ENCODE results near the gene STS. TPM values are rescaled to one million over a fixed set of nuclear protein-coding genes. Genes with fewer than 3 reads are reported as not detected.

STS gene, protein sequence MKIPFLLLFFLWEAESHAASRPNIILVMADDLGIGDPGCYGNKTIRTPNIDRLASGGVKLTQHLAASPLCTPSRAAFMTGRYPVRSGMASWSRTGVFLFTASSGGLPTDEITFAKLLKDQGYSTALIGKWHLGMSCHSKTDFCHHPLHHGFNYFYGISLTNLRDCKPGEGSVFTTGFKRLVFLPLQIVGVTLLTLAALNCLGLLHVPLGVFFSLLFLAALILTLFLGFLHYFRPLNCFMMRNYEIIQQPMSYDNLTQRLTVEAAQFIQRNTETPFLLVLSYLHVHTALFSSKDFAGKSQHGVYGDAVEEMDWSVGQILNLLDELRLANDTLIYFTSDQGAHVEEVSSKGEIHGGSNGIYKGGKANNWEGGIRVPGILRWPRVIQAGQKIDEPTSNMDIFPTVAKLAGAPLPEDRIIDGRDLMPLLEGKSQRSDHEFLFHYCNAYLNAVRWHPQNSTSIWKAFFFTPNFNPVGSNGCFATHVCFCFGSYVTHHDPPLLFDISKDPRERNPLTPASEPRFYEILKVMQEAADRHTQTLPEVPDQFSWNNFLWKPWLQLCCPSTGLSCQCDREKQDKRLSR
- total RNA-seq: 1 to 10 TPM; 1.8 to 7.9 (median 5.3) TPM

DNA sequence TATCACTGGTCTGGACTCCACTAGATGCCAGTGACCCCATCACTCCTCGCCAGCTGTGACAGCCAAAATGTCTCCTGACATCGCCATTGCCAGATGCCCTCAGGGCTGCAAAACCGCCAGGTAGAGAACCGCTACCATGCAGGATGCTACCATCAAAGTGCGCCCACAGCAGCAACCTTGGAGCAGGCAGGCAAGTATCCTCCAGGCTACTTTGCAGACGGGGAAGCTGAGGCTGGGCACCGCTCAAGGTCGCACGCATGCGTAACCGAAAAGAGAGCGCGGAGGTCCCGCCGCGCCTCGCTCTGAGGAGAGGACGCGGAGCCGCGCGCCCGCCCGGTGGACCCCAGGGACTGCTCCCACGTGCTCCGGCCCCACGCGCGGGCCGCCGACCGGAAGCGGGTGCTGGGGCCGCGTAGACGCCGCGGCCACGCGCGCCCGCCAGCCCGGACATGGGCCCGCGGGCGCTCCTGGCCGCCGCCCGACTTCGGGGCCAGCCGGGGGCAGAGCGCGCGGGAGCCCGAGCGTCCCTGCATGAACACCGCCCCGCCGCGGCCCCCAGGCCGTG is at the start of gene STS:
Gene STS (plus strand): TSS at position 300 of the 565 bp plus-strand sequence. CDS start 105,488 bp downstream, outside the sequence.
- DNase-seq: peak; percentile 52
- 1% methylated on average over 29 of the region's 61 CpGs; no CpG with 5 or more reads in 1 of the 2 donors for WGBS, 2 donors (ENCODE audit: low coverage in 1 of 2)
- peak within 1 kb of the TSS; percentile 90 to 95 (median 94) for H3K27ac ChIP-seq
- TF ChIP-seq POLR2A (IDR thresholded peaks at IDR 0.05) (no peak), POLR2AphosphoS5 (IDR thresholded peaks at IDR 0.05) (no peak), EP300 (IDR thresholded peaks at IDR 0.05; ENCODE audit: low read depth) (no peak)
- TF ChIP-seq, protein P1, sequence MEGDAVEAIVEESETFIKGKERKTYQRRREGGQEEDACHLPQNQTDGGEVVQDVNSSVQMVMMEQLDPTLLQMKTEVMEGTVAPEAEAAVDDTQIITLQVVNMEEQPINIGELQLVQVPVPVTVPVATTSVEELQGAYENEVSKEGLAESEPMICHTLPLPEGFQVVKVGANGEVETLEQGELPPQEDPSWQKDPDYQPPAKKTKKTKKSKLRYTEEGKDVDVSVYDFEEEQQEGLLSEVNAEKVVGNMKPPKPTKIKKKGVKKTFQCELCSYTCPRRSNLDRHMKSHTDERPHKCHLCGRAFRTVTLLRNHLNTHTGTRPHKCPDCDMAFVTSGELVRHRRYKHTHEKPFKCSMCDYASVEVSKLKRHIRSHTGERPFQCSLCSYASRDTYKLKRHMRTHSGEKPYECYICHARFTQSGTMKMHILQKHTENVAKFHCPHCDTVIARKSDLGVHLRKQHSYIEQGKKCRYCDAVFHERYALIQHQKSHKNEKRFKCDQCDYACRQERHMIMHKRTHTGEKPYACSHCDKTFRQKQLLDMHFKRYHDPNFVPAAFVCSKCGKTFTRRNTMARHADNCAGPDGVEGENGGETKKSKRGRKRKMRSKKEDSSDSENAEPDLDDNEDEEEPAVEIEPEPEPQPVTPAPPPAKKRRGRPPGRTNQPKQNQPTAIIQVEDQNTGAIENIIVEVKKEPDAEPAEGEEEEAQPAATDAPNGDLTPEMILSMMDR (IDR thresholded peaks at IDR 0.05): no peak
- H3K27me3 ChIP-seq: no peaks in the 10 kb centered on the region
- H3K4me1 ChIP-seq: peaks cover 0 to 11% (median 5%) of the 10 kb centered on the region in 4 donors
- H3K36me3 ChIP-seq: no peaks in the 10 kb centered on the region
- intact Hi-C loops (cut with DNase I; ENCODE audit: low total_unique reads) (no loop called here), in situ Hi-C loops (cut with MboI; ENCODE audit: low pct_ligation_motif_present in 1 of 4, low pct_unique_long_range_greater_than_20kb in 1 of 4, low sequenced_read_pairs in 3 of 4) (no loop called here)
- H3K9me3 ChIP-seq: no peaks in the 10 kb centered on the region
- peak within 1 kb of the TSS; percentile 76 to 90 (median 79) for H3K4me3 ChIP-seq

DNA sequence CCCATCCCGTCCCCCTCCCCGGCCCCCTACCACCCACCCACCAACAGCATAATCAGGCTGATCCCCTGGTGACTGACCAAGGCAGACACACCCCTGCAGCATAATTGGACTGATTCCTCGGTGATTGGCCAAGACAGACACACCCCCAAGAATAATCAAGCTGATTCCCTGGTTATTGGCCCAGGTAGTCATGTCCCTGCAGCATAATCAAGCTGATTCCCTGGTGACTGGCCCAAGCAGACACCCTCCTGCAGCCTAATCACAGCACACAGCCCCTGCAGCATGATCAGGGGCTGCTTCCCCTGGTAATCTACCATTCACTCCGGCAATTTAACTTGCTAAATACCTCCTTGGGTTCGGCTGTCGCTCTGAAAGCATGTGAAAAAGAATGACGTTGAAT is 47.5 kb upstream of the STS start:
- no peak for DNase-seq
- H3K27me3 ChIP-seq: no peaks in the 10 kb centered on the region
- H3K4me3 ChIP-seq: no peak overlapping the region
- 92 to 96% methylated on average over 4 to 7 of the region's 7 CpGs for WGBS, 2 donors (ENCODE audit: low coverage in 1 of 2)
- intact Hi-C loops (cut with DNase I; ENCODE audit: low total_unique reads): no loop called here
- in situ Hi-C loops (cut with MboI; ENCODE audit: low pct_ligation_motif_present in 1 of 4, low pct_unique_long_range_greater_than_20kb in 1 of 4, low sequenced_read_pairs in 3 of 4): no loop called here
- H3K4me1 ChIP-seq: no peaks in the 10 kb centered on the region
- TF ChIP-seq EP300 (IDR thresholded peaks at IDR 0.05; ENCODE audit: low read depth): no peak
- TF ChIP-seq POLR2AphosphoS5 (IDR thresholded peaks at IDR 0.05): no peak
- TF ChIP-seq, protein P1 (IDR thresholded peaks at IDR 0.05): no peak
- TF ChIP-seq POLR2A (IDR thresholded peaks at IDR 0.05): no peak
- no peaks in the 10 kb centered on the region for H3K36me3 ChIP-seq
- no peak overlapping the region for H3K27ac ChIP-seq
- no peaks in the 10 kb centered on the region for H3K9me3 ChIP-seq

DNA sequence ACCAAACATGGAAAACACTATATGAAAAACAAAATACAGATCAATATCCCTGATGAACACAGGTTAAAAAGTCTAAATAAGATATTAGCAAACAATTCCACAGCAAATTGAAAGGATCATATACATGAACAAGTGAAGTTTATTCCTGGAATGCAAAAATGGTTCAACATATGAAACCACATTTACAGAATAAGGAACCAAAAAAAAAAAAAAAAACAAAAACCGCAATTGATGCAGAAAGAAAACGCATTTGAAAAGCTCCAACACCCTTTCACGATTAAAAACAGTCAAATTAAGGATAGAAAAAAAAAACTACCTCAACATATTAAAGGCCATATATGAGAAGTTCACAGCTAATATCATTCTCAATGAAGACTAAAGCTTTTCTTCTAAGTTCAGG is 45.4 kb upstream of the STS start:
- TF ChIP-seq POLR2AphosphoS5 (IDR thresholded peaks at IDR 0.05) (no peak), POLR2A (IDR thresholded peaks at IDR 0.05) (no peak), EP300 (IDR thresholded peaks at IDR 0.05; ENCODE audit: low read depth) (no peak)
- TF ChIP-seq, protein P1 (IDR thresholded peaks at IDR 0.05): no peak
- H3K27me3 ChIP-seq: no peaks in the 10 kb centered on the region
- H3K4me1 ChIP-seq: no peaks in the 10 kb centered on the region
- no peak overlapping the region for H3K4me3 ChIP-seq
- H3K9me3 ChIP-seq: no peaks in the 10 kb centered on the region
- in situ Hi-C loops (cut with MboI; ENCODE audit: low pct_ligation_motif_present in 1 of 4, low pct_unique_long_range_greater_than_20kb in 1 of 4, low sequenced_read_pairs in 3 of 4) (no loop called here), intact Hi-C loops (cut with DNase I; ENCODE audit: low total_unique reads) (no loop called here)
- no peak for DNase-seq
- H3K27ac ChIP-seq: no peak overlapping the region
- WGBS, 2 donors (ENCODE audit: low coverage in 1 of 2): 83 to 100% methylated on average over 3 of the region's 3 CpGs
- no peaks in the 10 kb centered on the region for H3K36me3 ChIP-seq

DNA sequence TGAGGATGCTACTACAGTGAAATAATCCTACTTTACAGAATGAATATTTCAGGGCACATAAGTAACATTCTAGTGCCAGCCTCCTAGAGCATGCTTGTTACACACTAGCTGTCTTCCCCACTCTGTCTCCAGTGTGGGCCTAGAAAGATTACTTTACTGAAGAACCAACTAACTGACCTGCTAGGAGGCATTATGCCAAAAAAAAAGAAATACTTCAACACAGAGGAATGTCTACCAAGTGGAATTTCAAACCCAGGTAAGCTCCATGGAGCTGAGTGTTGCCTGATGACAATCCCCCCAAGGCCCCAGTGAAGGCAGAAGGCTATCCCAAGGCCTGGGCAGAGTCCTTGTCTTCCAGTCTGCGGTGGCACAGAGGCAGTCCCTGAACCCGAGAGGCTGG is 40.9 kb upstream of the STS start:
- intact Hi-C loops (cut with DNase I; ENCODE audit: low total_unique reads) (loop anchor here (1.0 kb wide), 1 partner anchor 26 kb away; no protein-coding TSS in a partner anchor), in situ Hi-C loops (cut with MboI; ENCODE audit: low pct_ligation_motif_present in 1 of 4, low pct_unique_long_range_greater_than_20kb in 1 of 4, low sequenced_read_pairs in 3 of 4) (no loop called here)
- Histone ChIP-seq H3K9me3 (no peaks in the 10 kb centered on the region), H3K4me3 (no peak overlapping the region), H3K4me1 (peaks cover 11 to 28% (median 19%) of the 10 kb centered on the region in 4 donors), H3K27ac (no peak overlapping the region), H3K27me3 (no peaks in the 10 kb centered on the region), H3K36me3 (no peaks in the 10 kb centered on the region)
- DNase-seq: no peak
- 100% methylated on average over 2 of the region's 2 CpGs; no CpG with 5 or more reads in 1 of the 2 donors for WGBS, 2 donors (ENCODE audit: low coverage in 1 of 2)
- TF ChIP-seq POLR2AphosphoS5 (IDR thresholded peaks at IDR 0.05) (no peak), EP300 (IDR thresholded peaks at IDR 0.05; ENCODE audit: low read depth) (no peak), POLR2A (IDR thresholded peaks at IDR 0.05) (no peak)
- TF ChIP-seq, protein P1 (IDR thresholded peaks at IDR 0.05): no peak

Data from transverse colon (tissue), 4 donors.